ENCODE data around the gene FOXA1. TPM values are rescaled to one million over a fixed set of nuclear protein-coding genes. Genes with fewer than 3 reads are reported as not detected.

FOXA1 gene
- 4.2 to 7.4 TPM (median 6.5 TPM) in 5 replicates for total RNA-seq (2022; extraction: Qiagen RNA extraction)

GRCh38 chr14:37594971-37595808 is at the start of gene FOXA1, which contains the start of gene TTC6:
Gene FOXA1 (minus strand): TSS chr14:37595249. CDS start chr14:37594972, 277 bp downstream.
Gene TTC6 (plus strand): TSS chr14:37595629. CDS start chr14:37622065, 26,436 bp downstream.

Other genes with a start within 250 kb of the FOXA1 start
- 0.27 to 0.52 TPM (median 0.45 TPM) in 5 replicates for gene TTC6, start 380 bp upstream of the FOXA1 start, total RNA-seq (2022; extraction: Qiagen RNA extraction)

Data from A549 treated with dexamethasone at 1 μM for 4 hours (cell line).